HG03280 (cell line): ENCODE measurements around the gene DYDC2.
"Not testable (repeated sequence)": the region's sequence is repeated elsewhere in the genome, so short reads cannot be mapped to it uniquely, and the experiment has no call there.

Experiments used
- ATAC-seq: cut with Tn5 transposase; IDR thresholded peaks from one replicate; pipeline ENCODE4 v1.9.1; 2021; ENCODE audit warnings: mild to moderate bottlenecking, moderate library complexity; ENCODE audit not compliant: unreplicated experiment

Gene DYDC2

GRCh38 chr10:80411681-80412220, 55.2 kb downstream of the DYDC2 start:
- ATAC-seq = no peak

- no peak for ATAC-seq
Measured at GRCh38 chr10:80412486-80412885, 55.9 kb downstream of the DYDC2 start.

GRCh38 chr10:80413271-80413996, 56.9 kb downstream of the DYDC2 start:
- no peak for ATAC-seq

- no peak for ATAC-seq
Measured at GRCh38 chr10:80414142-80414895, 57.7 kb downstream of the DYDC2 start.

GRCh38 chr10:80415734-80416478, 59.3 kb downstream of the DYDC2 start:
- ATAC-seq = no peak

GRCh38 chr10:80416479-80417098, 60.0 kb downstream of the DYDC2 start:
- no peak for ATAC-seq

- not testable (repeated sequence) for ATAC-seq
Measured at GRCh38 chr10:80417256-80417655, 60.7 kb downstream of the DYDC2 start.
